ENCODE results near the gene CHRNA4.

The CHRNA4 gene

GRCh38 chr20:63360850-63361518 is at the start of gene CHRNA4:
TSS of gene CHRNA4 (minus strand) at chr20:63361349. CDS start at chr20:63361165, 184 bp downstream.
- DNase-seq, result peak; percentile 73

- no peak for DNase-seq
Observed at GRCh38 chr20:63409834-63410435, 48.8 kb upstream of the CHRNA4 start.

- DNase-seq, result no peak
Observed at GRCh38 chr20:63409066-63409833, 48.1 kb upstream of the CHRNA4 start.

- DNase-seq, result no peak
Observed at GRCh38 chr20:63408684-63409046, 47.5 kb upstream of the CHRNA4 start.

- no peak for DNase-seq
Observed at GRCh38 chr20:63407928-63408683, 47.0 kb upstream of the CHRNA4 start.

- no peak for DNase-seq
Observed at GRCh38 chr20:63406617-63407245, 45.6 kb upstream of the CHRNA4 start.

- DNase-seq, result no peak
Observed at GRCh38 chr20:63406011-63406410, 44.9 kb upstream of the CHRNA4 start.

- DNase-seq, result no peak
Observed at GRCh38 chr20:63405102-63405730, 44.1 kb upstream of the CHRNA4 start.

- no peak for DNase-seq
Observed at GRCh38 chr20:63404129-63405085, 43.3 kb upstream of the CHRNA4 start.

GRCh38 chr20:63403403-63404105 is 42.4 kb upstream of the CHRNA4 start:
- DNase-seq, result no peak

- no peak for DNase-seq
Observed at GRCh38 chr20:63402860-63403220, 41.7 kb upstream of the CHRNA4 start.

- DNase-seq, result peak; percentile 20
Observed at GRCh38 chr20:63402181-63402859, 41.2 kb upstream of the CHRNA4 start.

- peak; percentile 23 for DNase-seq
Observed at GRCh38 chr20:63401384-63402110, 40.4 kb upstream of the CHRNA4 start.

- DNase-seq, result peak; percentile 45
Observed at GRCh38 chr20:63400486-63401210, 39.5 kb upstream of the CHRNA4 start.

- peak; percentile 14 for DNase-seq
Observed at GRCh38 chr20:63399596-63400375, 38.6 kb upstream of the CHRNA4 start.

- DNase-seq, result no peak
Observed at GRCh38 chr20:63398744-63399514, 37.8 kb upstream of the CHRNA4 start.

GRCh38 chr20:63397946-63398450 is 36.8 kb upstream of the CHRNA4 start:
- peak; percentile 3 for DNase-seq

Data from retina (tissue), 1 donor.